ENCODE measurements around the gene TBC1D2B. TPM values are rescaled to one million over a fixed set of nuclear protein-coding genes. Genes with fewer than 3 reads are reported as not detected.
A peak's percentile ranks its signal among the peaks of the same experiment; 100 is the strongest.
"Not testable (repeated sequence)": the region's sequence is repeated elsewhere in the genome, so short reads cannot be mapped to it uniquely, and the experiment has no call there.

Gene TBC1D2B
- total RNA-seq, 1 donor from 2014 or later = 103 TPM

DNA sequence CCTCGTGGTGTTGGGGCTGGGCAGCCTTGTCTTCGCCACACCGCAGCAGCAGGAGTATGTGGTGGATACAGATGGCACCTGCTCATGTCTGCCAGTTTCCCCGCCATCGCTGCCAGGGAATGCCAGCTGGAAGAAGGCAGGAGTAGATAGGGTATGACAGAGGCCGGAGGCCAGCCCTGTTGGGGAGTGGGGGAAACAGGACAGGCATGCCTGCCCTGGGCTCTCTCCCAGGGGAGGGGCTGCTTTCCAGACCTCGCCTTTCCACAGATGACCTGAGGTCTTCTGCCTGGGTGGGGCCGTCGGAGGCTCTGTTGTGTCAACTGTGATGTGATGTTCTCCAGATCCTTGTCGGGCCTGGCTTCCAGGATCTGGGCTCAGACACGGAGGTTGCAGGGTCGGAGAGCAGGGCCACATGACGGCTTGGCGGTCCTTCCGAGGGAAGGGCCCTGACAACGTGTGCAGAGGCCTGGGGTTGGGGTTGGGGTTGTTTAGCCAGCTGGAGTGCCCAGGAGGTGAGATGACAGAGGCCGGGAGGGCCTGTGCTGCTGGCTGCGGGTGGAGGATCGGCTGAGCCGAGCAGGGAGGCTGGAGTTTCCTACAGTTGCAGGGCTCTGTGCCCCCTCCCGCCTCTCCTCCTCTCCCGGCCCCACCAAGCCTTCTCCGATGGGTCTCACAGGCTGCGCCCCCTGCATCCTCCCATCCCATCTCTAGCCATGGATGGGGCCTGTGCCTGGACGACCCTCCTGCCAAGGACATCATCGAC, 102.0 kb downstream of the TBC1D2B start:
- peak; percentile 45 for ATAC-seq
- intact Hi-C loops (cut with DNase I) = no loop called here
- no peak for DNase-seq (ENCODE audit: low spot score)

GRCh38 chr15:77974416-77975331, 102.8 kb downstream of the TBC1D2B start:
- no peak for ATAC-seq
- no peak for DNase-seq (ENCODE audit: low spot score)
- intact Hi-C loops (cut with DNase I) = no loop called here

DNA sequence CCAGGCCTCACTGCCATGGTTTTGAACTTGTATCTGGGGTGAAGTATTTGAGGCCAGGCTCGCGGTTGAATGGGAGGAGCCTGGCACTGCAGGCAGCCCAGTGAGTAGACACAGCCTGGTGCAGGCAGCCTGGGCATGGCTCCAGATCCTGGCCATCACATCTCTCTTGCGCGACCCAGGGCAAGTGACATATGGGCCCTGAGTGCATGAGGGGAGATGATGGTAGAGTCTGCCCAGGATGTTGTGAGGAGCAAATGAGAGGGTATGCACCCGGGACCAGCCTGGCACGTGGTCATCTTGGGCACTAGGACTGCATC, 103.5 kb downstream of the TBC1D2B start:
- DNase-seq (ENCODE audit: low spot score) (no peak), ATAC-seq (peak; percentile 45)
- intact Hi-C loops (cut with DNase I) = no loop called here

- DNase-seq (ENCODE audit: low spot score); intact Hi-C loops (cut with DNase I): not testable (repeated sequence)
- ATAC-seq = peak; percentile 63
Observed at GRCh38 chr15:77973273-77974097, 104.0 kb downstream of the TBC1D2B start.

GRCh38 chr15:77972706-77973105, 104.8 kb downstream of the TBC1D2B start:
- ATAC-seq; DNase-seq (ENCODE audit: low spot score); intact Hi-C loops (cut with DNase I): not testable (repeated sequence)

GRCh38 chr15:77971875-77972274, 105.6 kb downstream of the TBC1D2B start:
- DNase-seq (ENCODE audit: low spot score); intact Hi-C loops (cut with DNase I); ATAC-seq: not testable (repeated sequence)

DNA sequence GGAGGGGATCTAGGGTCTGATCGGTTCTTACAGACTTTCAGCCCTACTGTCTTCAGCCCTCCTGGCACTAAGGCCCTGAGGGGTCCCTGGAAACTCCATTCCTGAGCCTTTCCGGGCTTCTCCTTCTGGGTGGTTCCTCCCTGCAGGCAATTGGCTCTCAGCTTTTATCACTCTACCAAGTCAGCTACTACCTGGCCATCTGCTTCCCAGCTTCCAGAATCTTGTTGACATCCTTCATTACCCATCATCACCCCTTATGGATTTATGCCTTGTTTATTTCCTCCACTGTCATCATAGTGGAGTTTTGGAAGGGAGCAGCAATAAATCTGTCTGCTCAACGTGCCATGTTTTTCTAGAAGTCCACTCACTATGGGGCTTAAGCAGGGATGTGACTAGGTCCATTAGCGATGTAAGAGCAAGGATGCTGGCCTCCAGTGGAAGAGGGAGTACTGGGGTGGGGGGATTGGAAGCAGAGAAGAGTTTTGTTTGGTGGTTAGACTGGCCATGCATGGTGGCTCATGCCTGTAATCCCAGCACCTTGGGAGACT, 106.6 kb downstream of the TBC1D2B start:
- intact Hi-C loops (cut with DNase I); ATAC-seq; DNase-seq (ENCODE audit: low spot score): not testable (repeated sequence)

GRCh38 chr15:77969055-77969454, 108.5 kb downstream of the TBC1D2B start:
- DNase-seq (ENCODE audit: low spot score) (no peak), ATAC-seq (no peak)
- intact Hi-C loops (cut with DNase I) = loop anchor here (5.0 kb wide), 1 partner anchor 138 kb away; no protein-coding TSS in a partner anchor

DNA sequence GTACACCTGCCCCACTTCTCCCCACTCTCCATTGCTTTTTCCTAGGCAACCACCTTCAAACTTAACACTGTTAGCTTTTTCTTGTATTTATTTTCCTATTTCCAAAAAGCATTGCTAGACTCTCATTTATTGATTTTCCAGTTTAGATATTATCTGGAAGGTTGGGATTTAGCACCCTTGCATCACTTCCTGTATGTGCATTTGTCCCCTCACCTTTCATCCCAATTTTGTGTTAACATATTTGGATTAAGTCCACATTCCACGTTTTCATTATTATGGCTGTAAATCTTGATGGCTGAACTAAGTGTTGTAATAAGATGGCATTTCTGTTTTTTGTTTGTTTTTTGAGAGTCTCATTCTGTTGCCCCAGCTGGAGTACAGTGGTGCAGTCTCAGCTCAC, 109.7 kb downstream of the TBC1D2B start:
- DNase-seq (ENCODE audit: low spot score) = no peak
- intact Hi-C loops (cut with DNase I) = loop anchor here (5.0 kb wide), 1 partner anchor 140 kb away; no protein-coding TSS in a partner anchor
- no peak for ATAC-seq

DNA sequence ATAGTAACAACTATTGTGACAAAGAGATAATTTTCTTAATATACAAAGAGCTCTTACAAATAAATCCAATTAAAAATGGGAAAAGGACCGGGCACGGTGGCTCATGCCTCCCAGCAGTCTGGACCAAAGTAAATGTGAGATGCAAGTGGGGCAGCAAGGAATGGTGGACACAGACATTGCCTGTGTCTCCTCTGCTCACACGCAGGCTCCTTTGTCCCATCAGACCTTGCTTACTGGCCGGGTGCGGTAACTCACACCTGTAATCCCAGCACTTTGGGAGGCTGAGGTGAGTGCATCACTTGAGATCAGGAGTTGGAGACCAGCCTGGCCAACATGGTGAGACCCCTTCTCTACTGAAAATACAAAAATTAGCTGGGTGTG, 110.3 kb downstream of the TBC1D2B start:
- not testable (repeated sequence) for DNase-seq (ENCODE audit: low spot score); ATAC-seq
- intact Hi-C loops (cut with DNase I) = loop anchor here (5.0 kb wide), 1 partner anchor 140 kb away; no protein-coding TSS in a partner anchor

DNA sequence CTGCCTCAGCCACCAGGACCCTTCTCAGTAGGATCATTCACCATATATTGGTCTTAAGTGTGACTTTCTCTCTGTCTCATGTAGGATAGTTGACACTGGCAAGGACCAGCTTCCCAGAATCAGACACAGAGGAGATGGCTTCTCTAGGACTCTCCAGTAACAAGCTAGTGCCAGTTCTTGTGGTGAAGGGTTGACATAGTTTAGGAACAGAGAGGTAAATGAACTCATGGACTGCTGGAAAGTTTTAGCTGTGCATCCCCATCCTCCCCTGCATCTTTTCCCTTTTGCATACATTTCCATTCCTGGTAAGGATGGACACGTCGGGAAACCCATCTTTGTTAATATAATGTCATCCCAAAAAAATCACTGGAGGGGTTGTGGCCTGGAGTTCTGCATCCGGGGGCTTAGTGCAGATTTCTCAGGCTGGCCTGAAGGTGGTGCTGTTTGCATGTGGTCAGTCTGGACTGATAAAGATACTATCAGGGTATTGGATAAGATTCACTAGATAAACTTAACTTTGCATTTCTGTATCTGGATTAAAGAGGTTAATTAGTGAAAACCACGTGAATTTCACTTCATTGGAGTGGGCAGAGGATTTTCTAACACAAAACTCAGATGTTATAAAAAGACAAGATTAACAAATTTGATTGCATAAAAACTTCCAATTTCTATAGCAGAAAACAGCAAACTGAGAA, 110.8 kb downstream of the TBC1D2B start:
- DNase-seq (ENCODE audit: low spot score) (no peak), ATAC-seq (peak; percentile 88)
- intact Hi-C loops (cut with DNase I) = loop anchor here (5.0 kb wide), 1 partner anchor 141 kb away; no protein-coding TSS in a partner anchor

- no peak for DNase-seq (ENCODE audit: low spot score)
- ATAC-seq = no peak
- intact Hi-C loops (cut with DNase I) = no loop called here
Observed at GRCh38 chr15:77964193-77964592, 113.3 kb downstream of the TBC1D2B start.

GRCh38 chr15:77959432-77959879, 118.1 kb downstream of the TBC1D2B start:
- DNase-seq (ENCODE audit: low spot score) (peak; percentile 89), ATAC-seq (peak; percentile 98)
- intact Hi-C loops (cut with DNase I) = no loop called here

DNA sequence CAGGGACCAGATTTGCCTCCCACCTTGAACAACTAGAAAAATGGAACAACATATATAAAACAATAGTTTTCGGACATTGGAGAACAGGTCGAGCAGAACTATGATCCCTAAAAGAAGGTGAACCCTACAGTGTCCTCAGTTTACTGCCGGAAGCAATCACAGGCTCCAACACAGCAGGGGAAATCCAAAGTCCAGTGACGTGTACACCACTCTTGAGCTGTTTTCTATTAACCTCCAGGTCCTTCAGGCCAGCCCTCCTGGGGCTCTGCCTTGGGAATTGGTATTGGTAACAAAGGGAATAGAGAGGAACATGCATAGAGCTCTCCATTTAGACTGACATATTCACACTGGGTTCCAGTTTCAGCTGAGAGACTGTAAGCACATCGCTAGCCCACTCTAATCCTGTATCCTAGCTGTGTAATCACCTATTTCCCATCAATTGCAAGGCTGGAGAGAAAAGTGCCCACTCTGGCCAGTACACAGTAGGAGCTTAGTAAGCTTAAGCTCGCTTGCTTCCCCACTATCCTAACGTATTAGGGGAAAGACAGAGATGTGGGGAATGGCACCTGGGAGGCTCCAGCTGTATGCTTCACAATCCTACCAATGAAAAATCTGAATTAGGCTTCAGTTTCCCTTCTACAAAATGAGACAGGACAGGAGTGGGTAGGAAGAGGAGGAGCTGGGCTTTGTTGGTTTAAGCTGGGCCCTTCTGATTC, 118.6 kb downstream of the TBC1D2B start:
- ATAC-seq; DNase-seq (ENCODE audit: low spot score); intact Hi-C loops (cut with DNase I): not testable (repeated sequence)

GRCh38 chr15:77958021-77958420, 119.5 kb downstream of the TBC1D2B start:
- DNase-seq (ENCODE audit: low spot score); intact Hi-C loops (cut with DNase I); ATAC-seq: not testable (repeated sequence)

GRCh38 chr15:77953926-77954325, 123.6 kb downstream of the TBC1D2B start:
- ATAC-seq; DNase-seq (ENCODE audit: low spot score); intact Hi-C loops (cut with DNase I): not testable (repeated sequence)

DNA sequence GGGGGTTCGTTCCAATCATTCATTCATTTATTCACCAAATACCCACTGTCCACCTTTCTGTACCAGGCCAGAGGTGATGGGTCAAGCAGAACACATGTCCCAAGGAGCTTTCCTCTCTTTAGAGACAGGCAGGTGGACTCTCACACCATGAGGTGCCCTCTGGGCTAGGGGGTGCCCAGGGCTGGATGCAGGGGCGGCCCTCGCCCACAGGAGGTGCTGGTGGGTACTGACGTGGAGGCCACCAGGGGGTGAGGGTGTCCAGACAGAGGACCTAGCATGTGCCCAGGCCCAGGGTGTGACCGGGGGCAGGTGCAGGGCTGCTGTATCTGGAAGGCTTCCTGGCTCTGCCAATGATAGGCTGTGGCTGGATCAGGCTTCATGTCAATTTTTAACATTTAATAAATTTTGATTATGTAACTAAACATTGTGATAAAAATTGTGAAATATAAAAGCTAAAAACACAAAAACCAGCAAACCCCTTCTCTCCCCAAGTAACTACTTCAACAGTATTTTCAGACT, 124.5 kb downstream of the TBC1D2B start:
- DNase-seq (ENCODE audit: low spot score); intact Hi-C loops (cut with DNase I); ATAC-seq: not testable (repeated sequence)

All from sciatic nerve (tissue), 2 donors.